Breast epithelium (tissue), 4 donors: ENCODE results near the gene CDK14. TPM values are rescaled to one million over a fixed set of nuclear protein-coding genes. Genes with fewer than 3 reads are reported as not detected.

Source experiments
- DNase-seq, 2 donors: peaks; one replicate each; pipeline ENCODE4 v3.0.0-alpha.2; 2019; ENCODE audit warnings: low spot score in 2 of 2
- H3K27ac ChIP-seq, 2 donors: fragments of 200-600 bp; sonication (generic) in 1 of 2; one replicate each; pipeline ENCODE4 v1.5.1; 2016 to 2019; ENCODE audit warnings: mild to moderate bottlenecking in 1 of 2
- H3K27me3 ChIP-seq, 2 donors: fragments of 200-600 bp; sonication (generic) in 1 of 2; one replicate each; pipeline versions ENCODE4 v1.5.1 to v1.6.0; 2017 to 2019; ENCODE audit warnings: control low read depth in 1 of 2, mild to moderate bottlenecking in 1 of 2
- H3K36me3 ChIP-seq: fragments of 200-600 bp; one replicate; pipeline ENCODE4 v1.5.1; 2019
- H3K4me1 ChIP-seq, 2 donors: fragments of 200-600 bp; sonication (generic); one replicate each; pipeline ENCODE4 v1.5.1; 2016 to 2019; ENCODE audit warnings: control low read depth in 1 of 2
- H3K4me3 ChIP-seq, 3 donors: fragments of 200-600 bp; sonication (generic); 1 replicate in 2 of 3; 2 replicates in 1 of 3; pipeline ENCODE4 v1.5.1; 2016 to 2019; ENCODE audit warnings: mild to moderate bottlenecking in 3 of 3, moderate library complexity in 2 of 3
- H3K9me3 ChIP-seq, 2 donors: fragments of 200-600 bp; sonication (generic) in 1 of 2; one replicate each; pipeline ENCODE4 v1.5.1; 2016 to 2019; ENCODE audit warnings: control low read depth in 1 of 2
- POLR2A ChIP-seq: fragments of 450-650 bp; IDR thresholded peaks from one replicate; pipeline ENCODE4 v1.6.1; 2016; ENCODE audit warnings: antibody characterized with exemption, mild to moderate bottlenecking, moderate library complexity
- POLR2AphosphoS5 ChIP-seq, 3 donors: sonication (generic); formaldehyde crosslinking; IDR thresholded peaks; one replicate each; pipeline ENCODE4 v1.6.1; 2017; ENCODE audit warnings: antibody characterized with exemption in 3 of 3
- intact Hi-C: fragments of 100-400 bp; cut with DNase I; formaldehyde crosslinking; loops from one replicate; pipeline ENCODE4 v1.15.1; 2023; ENCODE audit warnings: low total_unique reads
- total RNA-seq, 3 donors: library from RNA; depleted of rRNA; stranded (reverse); fragments of >200 nt; gene quantifications; one replicate each; pipeline ENCODE4 v1.1.0, GENCODE V29; 2016
- TF ChIP-seq, protein P1 (sequence below), 3 donors: fragments of 450-650 bp; IDR thresholded peaks; one replicate each; pipeline ENCODE4 v1.5.1; 2016 to 2017; ENCODE audit warnings: antibody characterized with exemption in 3 of 3, mild to moderate bottlenecking in 3 of 3, moderate library complexity in 3 of 3

Gene CDK14
- total RNA-seq, 3 donors from 2014 or later: 16.3 to 64.7 (median 29.8) TPM

DNA sequence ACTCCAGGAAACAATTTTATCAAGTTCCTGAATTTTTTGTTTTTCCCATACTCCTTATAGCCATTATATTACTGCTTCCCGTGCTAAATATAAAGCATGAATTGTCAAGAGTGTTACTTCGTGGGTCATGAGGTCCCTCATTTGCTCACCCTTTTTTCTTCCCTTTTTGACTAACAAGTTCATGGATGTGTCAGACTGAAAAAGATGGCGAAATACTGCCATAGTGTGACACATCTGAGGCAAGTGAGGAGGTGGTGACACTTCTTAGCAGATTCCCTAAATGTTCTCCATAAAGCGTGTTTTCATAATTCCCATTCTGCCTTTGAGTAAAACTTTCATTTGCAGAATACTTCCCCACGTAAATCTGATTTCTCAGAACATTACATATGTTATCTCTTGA, 398.5 kb downstream of the CDK14 start:
- no peak overlapping the region for H3K4me3 ChIP-seq
- no peaks in the 10 kb centered on the region for H3K27me3 ChIP-seq
- no peak for TF ChIP-seq POLR2AphosphoS5 (IDR thresholded peaks at IDR 0.05)
- no peak for TF ChIP-seq POLR2A
- TF ChIP-seq, protein P1, sequence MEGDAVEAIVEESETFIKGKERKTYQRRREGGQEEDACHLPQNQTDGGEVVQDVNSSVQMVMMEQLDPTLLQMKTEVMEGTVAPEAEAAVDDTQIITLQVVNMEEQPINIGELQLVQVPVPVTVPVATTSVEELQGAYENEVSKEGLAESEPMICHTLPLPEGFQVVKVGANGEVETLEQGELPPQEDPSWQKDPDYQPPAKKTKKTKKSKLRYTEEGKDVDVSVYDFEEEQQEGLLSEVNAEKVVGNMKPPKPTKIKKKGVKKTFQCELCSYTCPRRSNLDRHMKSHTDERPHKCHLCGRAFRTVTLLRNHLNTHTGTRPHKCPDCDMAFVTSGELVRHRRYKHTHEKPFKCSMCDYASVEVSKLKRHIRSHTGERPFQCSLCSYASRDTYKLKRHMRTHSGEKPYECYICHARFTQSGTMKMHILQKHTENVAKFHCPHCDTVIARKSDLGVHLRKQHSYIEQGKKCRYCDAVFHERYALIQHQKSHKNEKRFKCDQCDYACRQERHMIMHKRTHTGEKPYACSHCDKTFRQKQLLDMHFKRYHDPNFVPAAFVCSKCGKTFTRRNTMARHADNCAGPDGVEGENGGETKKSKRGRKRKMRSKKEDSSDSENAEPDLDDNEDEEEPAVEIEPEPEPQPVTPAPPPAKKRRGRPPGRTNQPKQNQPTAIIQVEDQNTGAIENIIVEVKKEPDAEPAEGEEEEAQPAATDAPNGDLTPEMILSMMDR (IDR thresholded peaks at IDR 0.05): no peak
- no peaks in the 10 kb centered on the region for H3K4me1 ChIP-seq
- no peaks in the 10 kb centered on the region for H3K36me3 ChIP-seq
- no peak overlapping the region for H3K27ac ChIP-seq
- no peak for DNase-seq
- intact Hi-C loops: no loop called here
- no peaks in the 10 kb centered on the region for H3K9me3 ChIP-seq

DNA sequence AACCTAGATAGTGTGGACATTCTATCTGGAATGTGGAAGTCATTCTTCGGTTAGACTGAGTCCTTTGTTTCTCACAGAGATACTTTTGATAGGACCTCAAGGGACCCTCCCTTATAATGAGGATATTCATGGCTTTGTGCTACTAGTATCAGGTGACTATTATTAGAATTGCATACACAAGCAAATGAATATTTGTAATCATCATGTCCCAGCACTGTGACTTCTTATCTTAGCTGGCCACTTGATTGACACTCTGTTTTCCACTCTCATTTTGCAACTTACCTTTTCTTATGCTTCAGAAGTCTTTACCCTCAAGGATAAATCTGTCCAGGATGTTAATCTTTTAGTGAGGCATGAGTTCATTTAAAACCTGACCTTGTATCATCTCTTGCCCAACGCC, 399.9 kb downstream of the CDK14 start:
- intact Hi-C loops: no loop called here
- Histone ChIP-seq H3K4me3 (no peak overlapping the region), H3K27ac (no peak overlapping the region), H3K4me1 (no peaks in the 10 kb centered on the region), H3K36me3 (no peaks in the 10 kb centered on the region), H3K27me3 (no peaks in the 10 kb centered on the region), H3K9me3 (no peaks in the 10 kb centered on the region)
- TF ChIP-seq POLR2A: no peak
- TF ChIP-seq, protein P1 (IDR thresholded peaks at IDR 0.05): no peak
- no peak for DNase-seq

DNA sequence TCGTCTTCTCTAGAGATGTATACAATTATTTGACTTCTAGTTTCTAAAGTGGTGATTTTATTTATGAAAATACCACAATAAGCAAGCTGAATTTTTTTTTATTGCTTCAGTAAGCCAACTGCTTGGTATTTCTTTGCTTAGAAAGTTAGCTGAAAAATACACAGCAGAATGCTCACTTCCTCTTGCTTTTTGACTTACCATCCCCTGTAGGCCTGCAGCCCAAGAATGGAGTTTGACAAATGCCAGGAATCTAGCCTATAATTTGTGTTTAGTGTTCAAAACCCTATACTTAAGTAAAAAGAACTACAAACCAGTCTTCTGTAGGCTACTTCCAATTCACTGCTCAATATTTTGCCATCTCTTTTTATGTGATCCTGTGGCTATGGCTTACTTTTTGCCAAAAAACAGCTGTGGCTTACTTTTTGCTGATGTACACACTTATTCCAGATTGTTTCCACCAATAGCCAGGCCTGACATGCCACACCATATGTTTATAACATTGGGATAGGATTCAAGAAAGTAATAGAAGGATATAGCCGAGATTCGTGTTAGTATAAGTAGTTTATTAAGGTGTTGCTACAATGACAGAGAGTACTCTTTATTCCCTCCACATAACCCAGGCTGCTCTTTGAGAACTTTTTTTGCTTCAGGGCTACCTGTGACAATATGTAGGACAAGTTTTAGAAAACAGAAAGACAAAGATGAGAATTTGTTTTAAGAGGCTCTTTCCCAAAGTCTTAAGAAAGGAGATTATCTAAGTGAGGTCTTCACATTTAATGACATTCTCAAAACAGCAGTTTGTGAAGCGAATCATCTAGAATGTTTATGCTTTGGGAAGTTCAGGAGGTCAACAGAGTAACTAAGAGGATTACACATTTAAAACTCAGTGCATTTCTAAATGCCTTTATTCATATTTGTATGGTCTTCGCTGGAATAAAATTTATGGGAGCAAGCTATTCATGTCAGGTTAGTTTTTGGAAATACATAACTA, 404.2 kb downstream of the CDK14 start:
- H3K4me1 ChIP-seq: no peaks in the 10 kb centered on the region
- TF ChIP-seq, protein P1 (IDR thresholded peaks at IDR 0.05): no peak
- TF ChIP-seq POLR2A (no peak), POLR2AphosphoS5 (IDR thresholded peaks at IDR 0.05) (no peak)
- no peaks in the 10 kb centered on the region for H3K9me3 ChIP-seq
- no peaks in the 10 kb centered on the region for H3K36me3 ChIP-seq
- intact Hi-C loops: no loop called here
- H3K27me3 ChIP-seq: no peaks in the 10 kb centered on the region
- H3K4me3 ChIP-seq: no peak overlapping the region
- no peak for DNase-seq
- H3K27ac ChIP-seq: no peak overlapping the region

DNA sequence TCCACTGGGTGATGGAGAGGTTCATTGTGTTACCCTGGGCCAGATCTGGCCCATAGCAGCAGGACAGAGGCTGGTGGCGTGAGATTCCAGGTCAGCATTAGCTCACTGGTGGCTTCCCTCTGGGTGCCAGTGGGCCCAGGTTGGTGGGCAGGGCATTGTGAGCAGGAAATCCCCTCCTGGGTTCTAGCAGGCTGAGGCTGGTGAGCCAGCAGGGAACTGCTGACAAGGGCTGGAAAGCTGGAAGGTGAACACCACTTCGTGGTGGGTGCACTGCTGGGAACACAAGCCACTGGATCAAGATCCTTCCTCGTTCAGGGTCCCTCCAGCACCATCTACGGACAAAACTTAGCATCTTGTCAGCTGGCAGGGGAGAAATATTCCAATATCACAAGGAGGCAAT, 408.9 kb downstream of the CDK14 start:
- TF ChIP-seq POLR2AphosphoS5 (IDR thresholded peaks at IDR 0.05) (no peak), POLR2A (no peak)
- TF ChIP-seq, protein P1 (IDR thresholded peaks at IDR 0.05): no peak
- DNase-seq: no peak
- intact Hi-C loops: no loop called here
- Histone ChIP-seq H3K36me3 (no peaks in the 10 kb centered on the region), H3K4me1 (no peaks in the 10 kb centered on the region), H3K9me3 (no peaks in the 10 kb centered on the region), H3K4me3 (no peak overlapping the region), H3K27me3 (no peaks in the 10 kb centered on the region), H3K27ac (no peak overlapping the region)

DNA sequence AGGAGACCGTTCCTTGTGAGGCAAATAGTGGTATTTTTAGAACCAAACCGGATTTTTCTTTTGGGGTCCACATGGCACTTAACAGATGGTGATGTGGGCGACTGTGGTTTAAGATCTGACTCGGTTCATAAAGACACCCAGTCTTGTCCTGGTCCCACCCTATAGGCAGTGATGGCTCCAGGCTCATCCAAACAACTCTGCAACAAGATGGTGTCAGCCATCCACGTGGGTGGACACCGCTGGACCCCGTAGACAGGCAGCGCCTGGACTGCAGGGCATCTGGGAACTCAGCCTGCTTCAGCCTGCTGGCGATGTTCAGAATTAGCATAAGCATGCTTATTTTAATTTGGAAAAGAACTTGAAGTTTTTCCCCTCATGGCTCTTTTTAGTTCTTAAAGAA, 409.7 kb downstream of the CDK14 start:
- DNase-seq: no peak
- Histone ChIP-seq H3K4me1 (no peaks in the 10 kb centered on the region), H3K9me3 (no peaks in the 10 kb centered on the region), H3K36me3 (no peaks in the 10 kb centered on the region), H3K27me3 (no peaks in the 10 kb centered on the region), H3K27ac (no peak overlapping the region), H3K4me3 (no peak overlapping the region)
- intact Hi-C loops: no loop called here
- TF ChIP-seq, protein P1 (IDR thresholded peaks at IDR 0.05): no peak
- TF ChIP-seq POLR2AphosphoS5 (IDR thresholded peaks at IDR 0.05): no peak
- TF ChIP-seq POLR2A: no peak
